BLaER1 treated with 17β-estradiol and CSF1 and Interleukin-3, amounts not matched to agents 10 nM and 100 nM (cell line): ENCODE measurements around the gene CLCF1.
A peak's percentile ranks its signal among the peaks of the same experiment; 100 is the strongest.

ENCODE experiments used
- H3K27ac ChIP-seq, 11 experiments: shearing (Covaris generic); formaldehyde crosslinking; 2 replicates each; pipeline ENCODE4 v1.8.1; 2022
- H3K27me3 ChIP-seq, 11 experiments: shearing (Covaris generic); formaldehyde crosslinking; 2 replicates each; pipeline ENCODE4 v1.8.1; 2022
- H3K36me3 ChIP-seq, 11 experiments: shearing (Covaris generic); formaldehyde crosslinking; 2 replicates each; pipeline ENCODE4 v1.8.1; 2022
- H3K4me1 ChIP-seq, 10 experiments: shearing (Covaris generic); formaldehyde crosslinking; 2 replicates each; pipeline ENCODE4 v1.8.1; 2022
- H3K4me2 ChIP-seq, 11 experiments: shearing (Covaris generic); formaldehyde crosslinking; 2 replicates each; pipeline ENCODE4 v1.8.1; 2022
- H3K4me3 ChIP-seq, 10 experiments: shearing (Covaris generic); formaldehyde crosslinking; 2 replicates each; pipeline ENCODE4 v1.8.1; 2022
- H3K9ac ChIP-seq, 11 experiments: shearing (Covaris generic); formaldehyde crosslinking; 2 replicates each; pipeline ENCODE4 v1.8.1; 2022
- H3K9me3 ChIP-seq, 11 experiments: shearing (Covaris generic); formaldehyde crosslinking; replicated peaks in 1 of 11; 2 replicates each; pipeline ENCODE4 v1.8.1; 2022
- H4K20me1 ChIP-seq, 11 experiments: shearing (Covaris generic); formaldehyde crosslinking; 2 replicates each; pipeline ENCODE4 v1.8.1; 2022
- Cebpa-rat ChIP-seq, 11 experiments: shearing (Covaris generic); IDR thresholded peaks; 2 replicates each; pipeline ENCODE4 v1.8.1; 2022

Gene CLCF1

GRCh38 chr11:67345920-67346819 is 27.2 kb downstream of the CLCF1 start:
- Histone ChIP-seq H3K27ac (no peak overlapping the region), H3K9ac (no peak overlapping the region), H4K20me1 (peaks cover 0 to 6% (median 0%) of the 10 kb centered on the region in 11 experiments; a peak in 2 of 22 replicates), H3K9me3 (peaks cover 0 to 12% (median 8%) of the 10 kb centered on the region in 11 experiments; a peak in 17 of 22 replicates), H3K4me2 (peak overlapping the region in 9 of 11 experiments; percentile 11 to 40 (median 17); a peak in 11 of 22 replicates), H3K27me3 (no peaks in the 10 kb centered on the region), H3K4me3 (no peak overlapping the region), H3K36me3 (peaks cover 0 to 4% (median 0%) of the 10 kb centered on the region in 11 experiments; a peak in 1 of 22 replicates), H3K4me1 (peaks cover 28 to 67% (median 51%) of the 10 kb centered on the region in 10 experiments)
- TF ChIP-seq Cebpa-rat (IDR thresholded peaks at IDR 0.05): no peak

- Histone ChIP-seq H3K4me3 (no peak overlapping the region), H4K20me1 (no peaks in the 10 kb centered on the region), H3K9me3 (peaks cover 0 to 12% (median 8%) of the 10 kb centered on the region in 11 experiments; a peak in 17 of 22 replicates), H3K27ac (no peak overlapping the region), H3K9ac (peak overlapping the region in 2 of 11 experiments; percentile 4 to 12; a peak in 2 of 22 replicates), H3K27me3 (no peaks in the 10 kb centered on the region), H3K36me3 (peaks cover 0 to 4% (median 0%) of the 10 kb centered on the region in 11 experiments; a peak in 1 of 22 replicates), H3K4me1 (peaks cover 20 to 59% (median 44%) of the 10 kb centered on the region in 10 experiments), H3K4me2 (peak overlapping the region in 7 of 11 experiments; percentile 3 to 62 (median 36); a peak in 11 of 22 replicates)
- TF ChIP-seq Cebpa-rat (IDR thresholded peaks at IDR 0.05): no peak
Observed at GRCh38 chr11:67345247-67345919, 28.0 kb downstream of the CLCF1 start.

GRCh38 chr11:67344264-67344663 is 29.1 kb downstream of the CLCF1 start:
- Histone ChIP-seq H4K20me1 (no peaks in the 10 kb centered on the region), H3K4me3 (no peak overlapping the region), H3K27me3 (no peaks in the 10 kb centered on the region), H3K4me2 (peak overlapping the region; percentile 13 to 62 (median 23); a peak in 11 of 22 replicates), H3K36me3 (peaks cover 0 to 4% (median 0%) of the 10 kb centered on the region in 11 experiments; a peak in 1 of 22 replicates), H3K27ac (no peak overlapping the region), H3K9me3 (peaks cover 0 to 12% (median 8%) of the 10 kb centered on the region in 11 experiments; a peak in 17 of 22 replicates), H3K4me1 (peaks cover 20 to 47% (median 33%) of the 10 kb centered on the region in 10 experiments), H3K9ac (no peak overlapping the region; a peak in 1 of 22 replicates)
- TF ChIP-seq Cebpa-rat (IDR thresholded peaks at IDR 0.05): no peak

DNA sequence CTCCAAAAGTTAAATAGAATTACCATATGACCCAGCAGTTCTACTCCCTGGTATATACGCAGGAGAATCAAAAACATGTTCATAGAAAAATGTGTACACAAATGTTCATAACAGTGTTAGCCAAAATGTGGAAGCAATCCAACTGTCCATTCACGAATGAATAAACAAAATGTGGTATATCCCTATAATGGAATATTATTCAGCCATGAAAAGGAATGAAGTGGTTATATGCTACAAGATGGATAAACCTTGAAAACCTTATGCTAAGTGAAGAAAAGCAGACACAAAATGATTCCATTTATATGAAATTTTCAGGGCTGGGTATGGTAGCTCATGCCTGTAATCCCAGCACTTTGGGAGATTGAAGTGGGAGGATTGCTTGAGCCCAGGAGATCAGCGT is 36.1 kb downstream of the CLCF1 start:
- Histone ChIP-seq H3K4me2 (no peak overlapping the region), H3K9ac (no peak overlapping the region), H3K9me3 (peaks cover 0 to 10% (median 5%) of the 10 kb centered on the region in 11 experiments; a peak in 15 of 22 replicates), H4K20me1 (no peaks in the 10 kb centered on the region), H3K27ac (no peak overlapping the region), H3K36me3 (peaks cover 0 to 4% (median 0%) of the 10 kb centered on the region in 11 experiments; a peak in 1 of 22 replicates), H3K4me3 (no peak overlapping the region), H3K27me3 (no peaks in the 10 kb centered on the region), H3K4me1 (no peaks in the 10 kb centered on the region)
- TF ChIP-seq Cebpa-rat (IDR thresholded peaks at IDR 0.05): no peak

- H3K4me3 ChIP-seq: no peak overlapping the region
- peaks cover 0 to 3% (median 0%) of the 10 kb centered on the region in 11 experiments; a peak in 2 of 22 replicates for H3K9me3 ChIP-seq
- TF ChIP-seq Cebpa-rat (IDR thresholded peaks at IDR 0.05): no peak
- H3K27ac ChIP-seq: no peak overlapping the region
- H4K20me1 ChIP-seq: no peaks in the 10 kb centered on the region
- H3K9ac ChIP-seq: no peak overlapping the region
- H3K27me3 ChIP-seq: no peaks in the 10 kb centered on the region
- no peaks in the 10 kb centered on the region for H3K4me1 ChIP-seq
- no peak overlapping the region for H3K4me2 ChIP-seq
- H3K36me3 ChIP-seq: 0 out of 22 replicates have a peak, but pooled peaks cover 0 to 4% (median 0%) of the 10 kb centered on the region in 11 experiments
Observed at GRCh38 chr11:67332081-67332691, 41.2 kb downstream of the CLCF1 start.

DNA sequence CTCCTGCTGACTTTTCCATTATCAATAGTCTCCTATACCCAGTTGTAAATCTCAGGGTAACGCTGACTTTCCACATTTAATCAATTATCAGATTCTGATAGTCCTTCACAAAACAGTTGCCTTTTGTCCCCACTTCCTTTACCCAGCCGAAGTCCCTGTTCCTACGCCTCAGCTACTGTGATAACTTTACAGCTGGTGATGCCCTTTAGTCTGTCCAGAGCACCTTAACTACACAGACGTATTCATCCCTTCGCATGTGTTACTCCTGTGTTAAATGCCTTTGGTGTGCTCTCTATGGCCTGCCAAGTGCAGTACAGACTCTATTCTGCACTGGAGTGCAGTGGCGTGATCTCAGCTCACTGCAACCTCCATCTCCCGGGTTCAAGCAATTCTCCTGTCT is 49.9 kb downstream of the CLCF1 start:
- TF ChIP-seq Cebpa-rat (IDR thresholded peaks at IDR 0.05): no peak
- Histone ChIP-seq H4K20me1 (no peaks in the 10 kb centered on the region), H3K27me3 (peaks cover 0 to 3% (median 0%) of the 10 kb centered on the region in 11 experiments; a peak in 3 of 22 replicates), H3K27ac (no peak overlapping the region), H3K9ac (no peak overlapping the region), H3K9me3 (no peaks in the 10 kb centered on the region), H3K36me3 (peaks cover 0 to 7% (median 0%) of the 10 kb centered on the region in 11 experiments; a peak in 2 of 22 replicates), H3K4me2 (no peak overlapping the region), H3K4me3 (no peak overlapping the region), H3K4me1 (peaks cover 5 to 13% (median 7%) of the 10 kb centered on the region in 10 experiments; a peak in 18 of 20 replicates)

- Histone ChIP-seq H3K9me3 (no peaks in the 10 kb centered on the region), H3K4me2 (no peak overlapping the region), H3K4me3 (no peak overlapping the region)
Observed at GRCh38 chr11:67322049-67322448, 51.3 kb downstream of the CLCF1 start.

GRCh38 chr11:67321313-67321871 is 52.0 kb downstream of the CLCF1 start:
- H3K9me3 ChIP-seq: no peaks in the 10 kb centered on the region
- peaks cover 0 to 7% (median 0%) of the 10 kb centered on the region in 11 experiments; a peak in 2 of 22 replicates for H3K36me3 ChIP-seq
- no peak overlapping the region for H3K27ac ChIP-seq
- no peak overlapping the region for H3K4me2 ChIP-seq
- peaks cover 0 to 8% (median 0%) of the 10 kb centered on the region in 11 experiments; a peak in 6 of 22 replicates for H3K27me3 ChIP-seq
- H3K9ac ChIP-seq: no peak overlapping the region
- no peak for TF ChIP-seq Cebpa-rat (IDR thresholded peaks at IDR 0.05)
- no peaks in the 10 kb centered on the region for H4K20me1 ChIP-seq
- no peak overlapping the region for H3K4me3 ChIP-seq
- H3K4me1 ChIP-seq: peaks cover 13 to 27% (median 18%) of the 10 kb centered on the region in 10 experiments

More at GRCh38 chr11:67322049-67322448, 51.3 kb downstream of the CLCF1 start:
- Histone ChIP-seq H4K20me1 (no peaks in the 10 kb centered on the region), H3K36me3 (peaks cover 0 to 7% (median 0%) of the 10 kb centered on the region in 11 experiments; a peak in 2 of 22 replicates), H3K4me1 (peaks cover 10 to 20% (median 13%) of the 10 kb centered on the region in 10 experiments; a peak in 19 of 20 replicates), H3K27ac (no peak overlapping the region), H3K27me3 (peaks cover 0 to 8% (median 0%) of the 10 kb centered on the region in 11 experiments; a peak in 6 of 22 replicates), H3K9ac (peak overlapping the region in 1 of 11 experiments; percentile 22; a peak in 1 of 22 replicates)
- TF ChIP-seq Cebpa-rat (IDR thresholded peaks at IDR 0.05): no peak
